Fibroblast of villous mesenchyme (primary cell): ENCODE results near the gene SHROOM1. TPM values are rescaled to one million over a fixed set of nuclear protein-coding genes. Genes with fewer than 3 reads are reported as not detected.
"Not testable (repeated sequence)": the region's sequence is repeated elsewhere in the genome, so short reads cannot be mapped to it uniquely, and the experiment has no call there.

Experiments used
- DNase-seq: peaks from one replicate; pipeline ENCODE4 v3.0.0-alpha.2; 2010; ENCODE audit warnings: low read depth
- H3K4me3 ChIP-seq: 2 replicates; pipeline ENCODE4 v1.5.1; 2011; ENCODE audit warnings: low read depth, mild to moderate bottlenecking, low read length
- CTCF ChIP-seq: IDR thresholded peaks from 2 replicates; pipeline ENCODE4 v1.5.1; 2012; ENCODE audit warnings: low read depth, mild to moderate bottlenecking, low read length; ENCODE audit not compliant: insufficient read depth
- total RNA-seq: library from RNA; depleted of rRNA; stranded (reverse); fragments of >200 nt; gene quantifications from 2 replicates; pipeline ENCODE4 v1.2.3, GENCODE V29; 2012

Gene SHROOM1
- total RNA-seq, 1 donor, result 6.5 TPM

DNA sequence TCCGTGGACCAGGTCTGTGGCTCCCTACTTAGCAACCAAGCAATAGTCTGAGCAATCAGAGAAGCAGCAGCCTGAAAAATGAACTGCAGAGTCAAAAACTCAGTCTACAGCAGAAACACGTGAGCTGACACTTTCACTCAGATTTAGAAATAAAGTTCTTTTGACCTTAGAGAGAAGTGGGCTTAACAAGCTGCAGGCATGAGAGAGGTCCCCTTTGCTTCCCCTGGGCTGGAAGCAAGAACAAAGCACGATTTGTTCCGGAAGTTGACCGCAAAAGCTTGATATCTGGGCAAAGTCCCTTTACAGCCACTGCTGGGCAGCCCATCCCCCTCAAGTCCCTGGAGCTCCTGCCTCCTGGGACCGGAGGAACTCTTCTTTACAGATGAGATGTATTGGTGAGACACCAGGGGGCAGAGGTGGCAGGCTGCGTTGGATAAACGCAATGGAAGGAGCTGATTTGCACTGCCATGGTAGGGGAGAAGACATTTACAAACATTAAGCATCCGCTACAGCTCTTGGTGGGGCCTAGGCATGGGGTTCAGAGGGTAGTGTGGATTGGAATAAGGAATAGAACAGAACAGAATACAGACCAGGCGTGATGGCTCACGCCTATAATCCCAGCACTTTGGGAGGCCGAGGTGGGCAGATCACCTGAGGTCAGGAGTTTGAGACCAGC, 23.1 kb downstream of the SHROOM1 start:
- no peak overlapping the region for H3K4me3 ChIP-seq
- no peak for DNase-seq
- TF ChIP-seq CTCF, result no peak

DNA sequence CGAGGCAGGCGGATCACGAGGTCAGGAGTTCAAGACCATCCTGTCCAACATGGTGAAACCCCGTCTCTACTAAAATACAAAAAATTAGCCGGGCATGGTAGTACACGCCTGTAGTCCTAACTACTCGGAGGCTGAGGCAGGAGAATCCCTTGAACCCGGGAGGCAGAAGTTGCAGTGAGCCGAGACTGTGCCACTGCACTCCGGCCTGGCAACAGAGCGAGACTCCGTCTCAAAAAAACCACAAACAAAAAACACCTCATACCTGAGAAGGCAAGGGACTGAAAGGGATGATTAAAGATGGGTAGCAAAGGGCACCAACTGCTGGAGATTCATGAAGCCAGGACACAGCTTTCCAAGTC, 23.7 kb downstream of the SHROOM1 start:
- DNase-seq, H3K4me3 ChIP-seq: not testable (repeated sequence)

DNA sequence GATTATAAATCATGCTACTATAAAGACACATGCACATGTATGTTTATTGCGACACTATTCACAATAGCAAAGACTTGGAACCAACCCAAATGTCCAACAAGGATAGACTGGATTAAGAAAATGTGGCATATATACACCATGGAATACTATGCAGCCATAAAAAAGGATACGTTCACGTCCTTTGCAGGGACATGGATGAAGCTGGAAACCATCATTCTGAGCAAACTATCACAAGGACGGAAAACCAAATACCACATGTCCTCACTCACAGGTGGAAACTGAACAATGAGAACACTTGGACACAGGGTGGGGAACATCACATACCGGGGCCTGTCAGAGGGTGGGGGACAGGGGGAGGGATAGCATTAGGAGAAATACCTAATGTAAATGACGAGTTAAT, 24.6 kb downstream of the SHROOM1 start:
- DNase-seq, H3K4me3 ChIP-seq: not testable (repeated sequence)

DNA sequence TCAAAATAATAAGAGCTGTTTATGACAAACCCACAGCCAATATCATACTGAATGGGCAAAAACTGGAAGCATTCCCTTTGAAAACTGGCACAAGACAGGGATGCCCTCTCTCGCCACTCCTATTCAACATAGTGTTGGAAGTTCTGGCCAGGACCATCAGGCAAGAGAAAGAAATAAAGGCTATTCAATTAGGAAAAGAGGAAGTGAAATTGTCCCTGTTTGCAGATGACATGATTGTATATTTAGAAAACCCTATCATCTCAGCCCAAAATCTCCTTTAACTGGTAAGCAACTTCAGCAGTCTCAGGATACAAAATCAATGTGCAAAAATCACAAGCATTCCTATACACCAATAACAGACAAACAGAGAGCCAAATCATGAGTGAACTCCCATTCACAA, 26.2 kb downstream of the SHROOM1 start:
- H3K4me3 ChIP-seq, result not testable (repeated sequence)

DNA sequence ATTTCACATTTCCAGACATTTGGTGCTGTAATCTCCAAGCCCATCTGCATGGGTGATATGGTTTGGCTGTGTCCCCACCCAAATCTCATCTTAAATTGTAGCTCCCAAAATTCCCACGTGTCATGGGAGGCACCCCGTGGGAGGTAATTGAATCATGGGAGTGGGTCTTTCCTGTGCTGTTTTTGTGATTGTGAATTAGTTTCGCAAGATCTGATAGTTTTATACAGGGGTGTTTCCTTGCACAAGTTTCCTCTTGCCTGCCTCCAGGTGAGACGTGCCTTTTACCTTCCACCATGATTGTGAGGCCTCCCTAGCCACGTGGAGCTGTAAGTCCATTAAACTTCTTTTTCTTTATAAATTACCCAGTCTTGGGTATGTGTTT, 27.8 kb downstream of the SHROOM1 start:
- not testable (repeated sequence) for H3K4me3 ChIP-seq, DNase-seq

More for the DNA sequence above, 26.2 kb downstream of the SHROOM1 start:
- not testable (repeated sequence) for DNase-seq

- peak; percentile 8 for TF ChIP-seq CTCF
- no peak for DNase-seq
- no peak overlapping the region for H3K4me3 ChIP-seq
Observed at GRCh38 chr5:132802044-132802684, 28.3 kb downstream of the SHROOM1 start.

DNA sequence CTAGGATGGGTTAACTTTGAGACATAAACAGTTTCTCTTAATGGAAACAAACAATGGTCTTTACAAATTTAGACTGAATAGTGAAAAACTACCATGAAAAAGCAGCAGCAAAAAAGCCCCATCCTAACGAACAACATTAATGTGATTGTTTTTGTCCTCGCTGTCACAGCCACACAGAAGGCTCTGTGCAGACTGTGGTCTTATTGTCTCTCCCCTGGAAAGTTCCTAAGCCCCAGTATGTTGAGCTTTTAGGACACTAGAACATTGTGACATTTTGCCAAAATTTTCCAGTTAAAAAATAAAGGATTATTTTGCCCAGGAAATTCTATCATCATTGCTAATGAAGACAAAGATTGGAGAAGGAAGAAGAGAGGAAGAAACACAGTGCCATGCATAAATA, 29.9 kb downstream of the SHROOM1 start:
- no peak for TF ChIP-seq CTCF
- no peak for DNase-seq
- no peak overlapping the region for H3K4me3 ChIP-seq

DNA sequence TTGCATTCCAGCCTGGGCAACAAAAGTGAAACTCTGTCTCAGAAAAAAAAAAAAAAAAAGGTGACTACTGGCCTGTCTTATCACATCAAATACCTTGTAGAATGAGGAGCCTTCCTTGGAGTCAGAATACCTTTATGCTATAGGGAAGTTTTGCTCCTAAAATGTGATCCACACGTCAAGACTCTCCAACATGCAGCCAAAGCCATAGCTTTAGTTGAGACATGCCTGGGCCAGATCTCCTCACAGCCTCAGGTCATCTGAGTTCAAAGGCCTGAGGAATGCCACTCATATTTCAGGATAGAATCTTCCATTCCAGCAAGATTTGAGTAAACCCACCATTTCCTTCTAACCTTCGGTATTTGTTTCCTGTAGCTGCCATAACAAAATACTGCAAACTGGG, 31.1 kb downstream of the SHROOM1 start:
- no peak for DNase-seq
- TF ChIP-seq CTCF, result no peak
- H3K4me3 ChIP-seq, result no peak overlapping the region

- no peak overlapping the region for H3K4me3 ChIP-seq
- TF ChIP-seq CTCF, result no peak
- no peak for DNase-seq
Observed at GRCh38 chr5:132797651-132798050, 32.8 kb downstream of the SHROOM1 start.
